SK-N-MC (cell line): ENCODE results near the gene THADA.

Experiments
- EZH2 ChIP-seq: fragments of 200-600 bp; sonication (generic); IDR thresholded peaks from one replicate; pipeline ENCODE4 v1.6.1; 2017; ENCODE audit warnings: antibody characterized with exemption
- POLR2AphosphoS5 ChIP-seq: IDR thresholded peaks from 2 replicates; pipeline ENCODE4 v1.6.1; 2012; ENCODE audit warnings: mild to moderate bottlenecking, low read depth, low read length, borderline replicate concordance

GRCh38 chr2:43333656-43334144, 262.1 kb downstream of the THADA start:
- TF ChIP-seq POLR2AphosphoS5 (no peak), EZH2 (no peak)
